ENCODE results near the gene PRDM10. TPM values are rescaled to one million over a fixed set of nuclear protein-coding genes. Genes with fewer than 3 reads are reported as not detected.

PRDM10 gene
- total and polyA plus RNA-seq, 8 donors, result 2.3 to 5.3 (median 3.2) TPM

- Histone ChIP-seq H3K4me3 (no peak overlapping the region), H3K36me3 (no peaks in the 10 kb centered on the region), H3K27ac (no peak overlapping the region), H3K9me3 (no peaks in the 10 kb centered on the region), H3K27me3 (no peaks in the 10 kb centered on the region), H3K4me1 (peaks cover 0 to 5% (median 0%) of the 10 kb centered on the region in 3 donors)
- DNase-seq (no peak), ATAC-seq (no peak), FAIRE-seq (no peak)
- WGBS, 2 donors, result 87 to 90% methylated on average over 2 of the region's 2 CpGs
- no peak for TF ChIP-seq CTCF (IDR thresholded peaks at IDR 0.05)
- intact Hi-C loops (cut with DNase I), result no loop called here
Measured at GRCh38 chr11:129969920-129970319, 32.7 kb downstream of the PRDM10 start.

- Histone ChIP-seq H3K4me3 (no peak overlapping the region), H3K4me1 (peaks cover 0 to 5% (median 0%) of the 10 kb centered on the region in 3 donors), H3K27ac (no peak overlapping the region), H3K27me3 (no peaks in the 10 kb centered on the region), H3K9me3 (no peaks in the 10 kb centered on the region), H3K36me3 (no peaks in the 10 kb centered on the region)
- WGBS, 2 donors, result 80 to 82% methylated on average over 9 of the region's 9 CpGs
- intact Hi-C loops (cut with DNase I), result no loop called here
- FAIRE-seq, result no peak
- TF ChIP-seq CTCF (IDR thresholded peaks at IDR 0.05), result no peak
- ATAC-seq, result peak in 3 of 4 donors; percentile 14 to 43 (median 20)
- DNase-seq, result no peak
Measured at GRCh38 chr11:129968591-129969419, 33.8 kb downstream of the PRDM10 start.

GRCh38 chr11:129967996-129968395, 34.6 kb downstream of the PRDM10 start:
- Histone ChIP-seq H3K27ac (no peak overlapping the region), H3K27me3 (no peaks in the 10 kb centered on the region), H3K4me3 (no peak overlapping the region), H3K9me3 (no peaks in the 10 kb centered on the region), H3K4me1 (no peaks in the 10 kb centered on the region), H3K36me3 (no peaks in the 10 kb centered on the region)
- 65 to 73% methylated on average over 3 of the region's 3 CpGs for WGBS, 2 donors
- peak in 1 of 4 donors; percentile 37 for ATAC-seq
- no peak for TF ChIP-seq CTCF (IDR thresholded peaks at IDR 0.05)
- intact Hi-C loops (cut with DNase I), result no loop called here
- no peak for DNase-seq
- FAIRE-seq, result no peak

- no peak overlapping the region for H3K27ac ChIP-seq
- no peaks in the 10 kb centered on the region for H3K27me3 ChIP-seq
- no peak overlapping the region for H3K4me3 ChIP-seq
- 84 to 85% methylated on average over 3 of the region's 3 CpGs for WGBS, 2 donors
- no peaks in the 10 kb centered on the region for H3K36me3 ChIP-seq
- ATAC-seq (no peak), DNase-seq (no peak), FAIRE-seq (no peak)
- TF ChIP-seq CTCF (IDR thresholded peaks at IDR 0.05), result no peak
- H3K4me1 ChIP-seq, result no peaks in the 10 kb centered on the region
- H3K9me3 ChIP-seq, result no peaks in the 10 kb centered on the region
- intact Hi-C loops (cut with DNase I), result no loop called here
Measured at GRCh38 chr11:129965248-129965647, 37.4 kb downstream of the PRDM10 start.
